Astrocyte of the spinal cord (primary cell): Measurements from ENCODE around the gene IL6ST.
A peak's percentile ranks its signal among the peaks of the same experiment; 100 is the strongest.
"Not testable (repeated sequence)": the region's sequence is repeated elsewhere in the genome, so short reads cannot be mapped to it uniquely, and the experiment has no call there.

ENCODE experiments used
- DNase-seq: peaks from one replicate; pipeline ENCODE4 v3.0.0; 2011; ENCODE audit warnings: low read depth, low spot score
- H3K4me3 ChIP-seq: 2 replicates; pipeline ENCODE4 v1.5.1; 2011; ENCODE audit warnings: low read depth, mild to moderate bottlenecking, low read length, moderate library complexity
- in situ Hi-C: cut with HindIII; loops from 2 replicates; pipeline ENCODE4 v1.10.0; 2017; ENCODE audit warnings: low sequenced_read_pairs
- TF ChIP-seq, protein P1 (sequence below): IDR thresholded peaks from 2 replicates; pipeline ENCODE4 v1.5.1; 2012; ENCODE audit warnings: low read depth, mild to moderate bottlenecking, low read length, inconsistent platforms

The IL6ST gene

DNA sequence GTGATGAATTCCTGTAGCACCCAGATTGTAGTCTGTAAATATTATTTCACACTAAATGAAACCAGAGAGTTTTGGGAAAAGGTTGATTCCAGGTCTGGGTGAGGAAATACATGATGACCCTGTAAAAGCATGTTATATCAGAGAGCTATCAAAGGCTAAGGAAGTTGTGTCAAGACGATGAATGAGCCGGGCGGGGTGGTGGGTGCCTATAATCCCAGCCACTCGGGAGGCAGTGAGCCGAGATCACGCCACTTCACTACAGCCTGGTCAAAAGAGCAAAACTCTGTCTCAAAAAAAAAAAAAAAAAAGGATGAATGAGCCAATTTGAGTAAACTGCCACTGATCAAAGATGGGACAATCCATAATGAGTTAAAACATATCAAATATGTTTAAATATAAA lies 29.2 kb downstream of the IL6ST start:
- TF ChIP-seq, protein P1, sequence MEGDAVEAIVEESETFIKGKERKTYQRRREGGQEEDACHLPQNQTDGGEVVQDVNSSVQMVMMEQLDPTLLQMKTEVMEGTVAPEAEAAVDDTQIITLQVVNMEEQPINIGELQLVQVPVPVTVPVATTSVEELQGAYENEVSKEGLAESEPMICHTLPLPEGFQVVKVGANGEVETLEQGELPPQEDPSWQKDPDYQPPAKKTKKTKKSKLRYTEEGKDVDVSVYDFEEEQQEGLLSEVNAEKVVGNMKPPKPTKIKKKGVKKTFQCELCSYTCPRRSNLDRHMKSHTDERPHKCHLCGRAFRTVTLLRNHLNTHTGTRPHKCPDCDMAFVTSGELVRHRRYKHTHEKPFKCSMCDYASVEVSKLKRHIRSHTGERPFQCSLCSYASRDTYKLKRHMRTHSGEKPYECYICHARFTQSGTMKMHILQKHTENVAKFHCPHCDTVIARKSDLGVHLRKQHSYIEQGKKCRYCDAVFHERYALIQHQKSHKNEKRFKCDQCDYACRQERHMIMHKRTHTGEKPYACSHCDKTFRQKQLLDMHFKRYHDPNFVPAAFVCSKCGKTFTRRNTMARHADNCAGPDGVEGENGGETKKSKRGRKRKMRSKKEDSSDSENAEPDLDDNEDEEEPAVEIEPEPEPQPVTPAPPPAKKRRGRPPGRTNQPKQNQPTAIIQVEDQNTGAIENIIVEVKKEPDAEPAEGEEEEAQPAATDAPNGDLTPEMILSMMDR, result no peak
- no peak for DNase-seq
- in situ Hi-C loops, result no loop called here
- no peak overlapping the region for H3K4me3 ChIP-seq

DNA sequence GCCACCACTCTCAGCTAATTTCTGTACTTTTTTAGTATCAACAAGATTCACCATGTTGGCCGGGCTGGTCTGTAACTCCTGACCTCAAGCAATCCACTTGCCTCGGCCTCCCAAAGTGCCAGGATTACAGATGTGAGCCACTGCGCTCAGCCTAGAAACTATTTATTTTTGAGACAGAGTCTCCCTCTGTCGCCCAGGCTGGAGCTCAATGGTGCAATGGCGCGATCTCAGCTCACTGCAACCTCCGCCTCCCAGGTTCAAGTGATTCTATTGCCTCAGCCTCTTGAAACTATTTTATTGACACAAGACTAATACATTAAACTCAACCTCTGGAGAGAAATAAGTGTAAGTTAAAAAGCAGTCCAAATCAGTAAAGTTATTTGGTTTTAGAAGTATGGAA lies 34.0 kb downstream of the IL6ST start:
- no peak for DNase-seq
- no peak overlapping the region for H3K4me3 ChIP-seq
- TF ChIP-seq, protein P1, result no peak
- in situ Hi-C loops, result no loop called here

DNA sequence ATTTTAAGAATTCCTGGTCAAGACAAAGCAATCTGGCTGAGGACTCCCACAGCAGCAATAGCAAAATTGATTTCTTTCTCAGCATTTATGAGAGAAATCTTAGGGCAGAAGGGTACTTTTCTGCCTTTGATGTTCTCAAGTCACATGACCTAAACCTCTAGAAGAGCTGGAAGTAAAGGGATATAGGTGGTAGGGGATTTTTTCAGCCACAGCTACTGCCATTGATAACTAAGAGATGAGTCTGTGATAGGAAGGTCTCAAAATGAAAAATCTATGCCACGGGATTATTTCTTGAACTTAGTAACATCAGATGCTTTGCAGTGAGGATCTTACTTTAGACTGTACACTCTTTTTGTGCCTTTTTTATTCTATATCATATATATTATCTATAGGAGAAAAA lies 35.6 kb downstream of the IL6ST start:
- no peak for DNase-seq
- TF ChIP-seq, protein P1, result no peak

DNA sequence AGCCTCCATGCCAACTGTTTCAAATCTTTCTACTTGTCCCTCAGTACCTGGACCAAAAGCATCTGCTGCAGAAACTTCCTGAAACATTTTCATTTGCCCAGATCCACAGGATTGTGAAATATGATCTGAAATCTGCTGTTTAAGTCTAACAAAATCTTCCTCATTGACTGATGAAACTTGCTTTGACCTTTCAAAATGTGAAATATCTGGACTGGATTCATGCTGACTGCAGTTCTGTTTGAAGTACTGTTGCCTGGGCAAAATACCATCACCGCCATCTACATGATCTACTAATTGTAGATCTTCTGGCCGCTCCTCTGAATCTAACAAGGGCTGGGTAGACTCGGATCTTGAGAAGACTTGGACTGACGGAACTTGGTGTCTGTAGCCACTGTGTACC lies 53.6 kb downstream of the IL6ST start:
- DNase-seq, H3K4me3 ChIP-seq, in situ Hi-C loops: not testable (repeated sequence)

More for the DNA sequence above, 35.6 kb downstream of the IL6ST start:
- no peak overlapping the region for H3K4me3 ChIP-seq
- in situ Hi-C loops, result no loop called here

DNA sequence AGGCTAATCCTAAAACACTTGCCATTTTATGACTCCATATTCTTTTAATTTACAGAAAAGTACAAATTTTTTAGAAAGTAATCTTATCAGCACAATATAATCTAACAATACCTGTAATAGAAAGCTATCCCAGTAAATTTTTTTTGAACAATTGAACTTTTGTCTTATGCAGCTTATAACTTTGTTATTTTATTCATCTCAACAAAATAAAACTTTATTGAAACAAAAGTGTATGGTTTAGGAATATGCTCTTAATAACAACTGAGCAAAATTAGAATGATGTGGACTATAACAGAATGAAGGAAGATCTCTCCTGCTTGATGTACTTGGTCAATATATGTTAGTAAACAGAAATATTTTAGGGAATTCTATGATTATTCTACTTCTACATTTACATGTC lies 57.2 kb downstream of the IL6ST start:
- in situ Hi-C loops, DNase-seq, H3K4me3 ChIP-seq: not testable (repeated sequence)

DNA sequence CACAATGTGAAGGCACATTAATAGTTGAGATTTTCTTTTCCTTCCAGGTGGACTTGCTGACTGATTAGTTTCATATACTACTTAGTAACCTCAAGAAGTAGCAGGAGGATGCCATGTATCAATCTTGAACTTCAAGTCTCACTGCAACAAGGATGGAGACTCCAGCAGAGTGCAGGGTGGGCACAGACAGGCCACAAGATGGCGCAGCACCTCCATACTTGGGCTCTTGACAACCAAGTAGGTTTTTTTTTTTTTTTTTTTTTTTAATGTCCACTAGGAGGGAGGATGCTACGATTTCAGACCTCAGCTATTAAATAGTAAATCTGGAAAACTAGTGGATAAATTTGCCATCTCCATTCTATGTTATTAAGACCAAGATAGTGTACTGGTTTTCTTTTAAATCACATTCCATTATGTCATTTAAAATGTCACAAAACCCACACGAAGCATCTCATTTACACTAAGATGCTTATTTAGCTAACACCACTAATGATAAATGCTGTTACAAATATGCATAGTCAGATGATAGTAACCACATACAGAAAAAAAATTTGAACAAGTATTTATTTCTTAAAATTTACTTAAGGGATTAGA lies 58.6 kb downstream of the IL6ST start:
- no peak overlapping the region for H3K4me3 ChIP-seq
- TF ChIP-seq, protein P1, result peak; percentile 93
- in situ Hi-C loops, result no loop called here
- peak; percentile 89 for DNase-seq

DNA sequence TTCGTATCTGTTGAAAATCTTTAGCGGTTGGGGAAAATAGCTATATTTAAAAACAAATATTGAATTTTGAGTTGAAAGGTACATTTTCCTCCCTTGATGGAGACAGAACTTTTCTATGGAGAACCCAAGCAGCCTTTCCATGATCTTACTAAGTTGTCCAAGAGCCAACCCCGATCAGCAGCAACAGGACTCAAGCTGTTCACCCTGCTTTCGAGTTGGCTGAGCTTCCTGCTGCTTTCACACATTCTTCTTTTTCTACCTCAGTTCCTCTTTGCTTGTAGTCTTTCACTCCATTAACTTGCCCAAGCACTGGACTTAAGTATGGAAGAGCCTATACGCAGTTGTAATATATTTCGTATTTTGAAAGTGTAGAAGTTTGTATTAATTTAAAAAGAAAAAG lies 59.4 kb downstream of the IL6ST start:
- DNase-seq, result peak; percentile 7
- in situ Hi-C loops, result no loop called here
- TF ChIP-seq, protein P1, result no peak
- no peak overlapping the region for H3K4me3 ChIP-seq

DNA sequence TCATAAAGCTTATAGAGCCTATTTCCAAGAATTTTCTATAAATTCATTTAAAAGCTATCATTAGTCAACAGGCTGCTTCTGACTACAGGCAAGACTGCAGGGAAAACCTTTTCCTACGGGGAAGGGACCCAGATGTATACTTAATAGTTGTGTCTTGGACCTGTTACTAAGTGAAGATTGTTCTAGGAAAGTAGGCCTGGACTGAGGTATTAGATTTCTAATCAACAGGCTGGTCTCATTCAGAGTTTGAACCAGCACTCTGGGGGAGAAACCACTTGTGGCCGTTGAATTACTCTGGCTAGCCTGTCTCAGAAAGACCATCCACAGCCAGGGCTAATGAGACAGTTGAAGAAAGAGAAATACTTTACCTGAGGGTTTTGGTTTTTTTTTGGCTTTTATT lies 60.0 kb downstream of the IL6ST start:
- DNase-seq, result no peak
- in situ Hi-C loops, result no loop called here
- no peak overlapping the region for H3K4me3 ChIP-seq
- TF ChIP-seq, protein P1, result no peak
